Lower leg skin (tissue), 4 donors: ENCODE measurements around the gene SMIM3. TPM values are rescaled to one million over a fixed set of nuclear protein-coding genes. Genes with fewer than 3 reads are reported as not detected.

Experiments
- DNase-seq, 2 donors: peaks; one replicate each; pipeline ENCODE4 v3.0.0-alpha.2; 2019; ENCODE audit warnings: low spot score in 2 of 2
- H3K4me3 ChIP-seq: fragments of 200-600 bp; sonication (generic); 2 replicates; pipeline ENCODE4 v1.5.1; 2017; ENCODE audit warnings: mild to moderate bottlenecking, low read depth; ENCODE audit not compliant: poor library complexity, severe bottlenecking
- POLR2A ChIP-seq, 2 donors: fragments of 450-650 bp; IDR thresholded peaks; one replicate each; pipeline ENCODE4 v1.6.1; 2016 to 2017; ENCODE audit warnings: antibody characterized with exemption in 2 of 2, mild to moderate bottlenecking in 1 of 2, moderate library complexity in 1 of 2
- WGBS, 2 donors: methylation state at CpG; one replicate each; pipeline ENCODE4 v1.1.5; 2018; 5-methylcytosine and 5-hydroxymethylcytosine counted together
- intact Hi-C: fragments of 100-400 bp; cut with DNase I; formaldehyde crosslinking; loops from one replicate; pipeline ENCODE4 v1.15.0; 2023; ENCODE audit warnings: low total_unique reads
- total RNA-seq, 4 donors: library from RNA; depleted of rRNA; stranded (reverse); fragments of >200 nt; gene quantifications; one replicate each; pipeline ENCODE4 v1.1.0, GENCODE V29; 2016
- TF ChIP-seq, protein P1 (sequence below), 3 donors: fragments of 450-650 bp; IDR thresholded peaks; one replicate each; pipeline ENCODE4 v1.5.1; 2016; ENCODE audit warnings: antibody characterized with exemption in 3 of 3, mild to moderate bottlenecking in 3 of 3, moderate library complexity in 2 of 3

Gene SMIM3
- total RNA-seq, 4 donors from 2014 or later, result 6.2 to 17.6 (median 9.2) TPM

DNA sequence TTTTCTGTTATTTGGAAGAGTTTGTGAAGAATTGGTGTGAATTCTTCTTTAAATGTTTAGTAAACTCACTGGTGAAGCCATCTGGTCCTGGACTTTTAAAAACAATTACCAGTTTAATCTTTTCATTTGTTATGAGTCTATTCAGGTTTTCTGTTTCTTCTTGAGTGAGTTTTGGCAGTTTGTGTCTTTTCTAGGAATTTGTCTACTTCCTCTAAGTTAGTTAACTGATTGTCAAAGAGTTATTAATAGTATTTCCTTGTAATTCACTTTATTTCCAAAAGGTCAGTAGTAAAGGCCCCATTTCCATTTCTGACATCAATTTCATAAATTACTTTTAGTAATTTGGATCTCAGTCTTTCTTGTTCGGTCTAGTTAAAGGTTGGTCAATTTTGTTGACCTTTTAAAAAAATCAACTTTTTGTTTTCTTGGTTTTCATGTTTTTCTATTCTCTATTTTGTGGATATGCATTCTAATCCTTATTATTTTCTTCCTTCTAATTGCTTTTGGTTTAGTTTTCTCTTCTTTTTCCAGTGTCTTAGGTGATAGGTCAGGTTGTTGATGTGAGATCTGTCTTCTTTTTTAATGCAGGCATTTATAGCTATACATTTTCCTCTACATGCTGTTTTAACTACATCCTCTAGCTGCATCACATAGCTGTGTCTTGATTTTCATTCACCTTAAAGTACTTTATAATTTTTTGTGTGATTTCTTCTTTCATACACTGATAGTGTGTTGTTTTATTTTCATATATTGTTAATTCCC is 7.3 kb upstream of the SMIM3 start:
- intact Hi-C loops, result no loop called here
- WGBS, 2 donors, result 81 to 88% methylated on average over 1 of the region's 1 CpG
- TF ChIP-seq, protein P1, sequence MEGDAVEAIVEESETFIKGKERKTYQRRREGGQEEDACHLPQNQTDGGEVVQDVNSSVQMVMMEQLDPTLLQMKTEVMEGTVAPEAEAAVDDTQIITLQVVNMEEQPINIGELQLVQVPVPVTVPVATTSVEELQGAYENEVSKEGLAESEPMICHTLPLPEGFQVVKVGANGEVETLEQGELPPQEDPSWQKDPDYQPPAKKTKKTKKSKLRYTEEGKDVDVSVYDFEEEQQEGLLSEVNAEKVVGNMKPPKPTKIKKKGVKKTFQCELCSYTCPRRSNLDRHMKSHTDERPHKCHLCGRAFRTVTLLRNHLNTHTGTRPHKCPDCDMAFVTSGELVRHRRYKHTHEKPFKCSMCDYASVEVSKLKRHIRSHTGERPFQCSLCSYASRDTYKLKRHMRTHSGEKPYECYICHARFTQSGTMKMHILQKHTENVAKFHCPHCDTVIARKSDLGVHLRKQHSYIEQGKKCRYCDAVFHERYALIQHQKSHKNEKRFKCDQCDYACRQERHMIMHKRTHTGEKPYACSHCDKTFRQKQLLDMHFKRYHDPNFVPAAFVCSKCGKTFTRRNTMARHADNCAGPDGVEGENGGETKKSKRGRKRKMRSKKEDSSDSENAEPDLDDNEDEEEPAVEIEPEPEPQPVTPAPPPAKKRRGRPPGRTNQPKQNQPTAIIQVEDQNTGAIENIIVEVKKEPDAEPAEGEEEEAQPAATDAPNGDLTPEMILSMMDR (IDR thresholded peaks at IDR 0.05), result no peak
- TF ChIP-seq POLR2A (IDR thresholded peaks at IDR 0.05), result no peak
- no peak overlapping the region for H3K4me3 ChIP-seq
- no peak for DNase-seq

DNA sequence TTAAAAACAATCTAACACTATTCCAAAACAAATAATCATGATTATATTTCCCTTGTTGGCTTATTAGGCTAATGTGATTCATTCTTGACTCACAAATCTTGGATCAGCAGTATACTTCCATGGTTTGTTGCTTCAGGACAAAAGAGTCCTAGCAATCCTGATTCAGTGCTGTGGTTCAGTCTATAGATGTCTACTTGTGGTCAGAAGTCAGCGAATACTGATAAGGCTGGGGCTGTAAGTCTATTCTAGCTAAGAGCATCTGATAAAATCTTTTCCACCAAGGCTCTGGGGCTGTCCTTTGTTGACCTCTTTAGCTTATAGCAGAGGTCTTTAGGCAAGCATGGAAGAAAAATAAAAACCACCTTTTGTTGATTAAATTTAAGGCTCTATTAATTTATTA is 4.4 kb upstream of the SMIM3 start:
- DNase-seq, result no peak
- WGBS, 2 donors, result 53 to 57% methylated on average over 1 of the region's 1 CpG
- TF ChIP-seq, protein P1 (IDR thresholded peaks at IDR 0.05), result no peak
- TF ChIP-seq POLR2A (IDR thresholded peaks at IDR 0.05), result no peak
- intact Hi-C loops, result no loop called here
- H3K4me3 ChIP-seq, result no peak overlapping the region

DNA sequence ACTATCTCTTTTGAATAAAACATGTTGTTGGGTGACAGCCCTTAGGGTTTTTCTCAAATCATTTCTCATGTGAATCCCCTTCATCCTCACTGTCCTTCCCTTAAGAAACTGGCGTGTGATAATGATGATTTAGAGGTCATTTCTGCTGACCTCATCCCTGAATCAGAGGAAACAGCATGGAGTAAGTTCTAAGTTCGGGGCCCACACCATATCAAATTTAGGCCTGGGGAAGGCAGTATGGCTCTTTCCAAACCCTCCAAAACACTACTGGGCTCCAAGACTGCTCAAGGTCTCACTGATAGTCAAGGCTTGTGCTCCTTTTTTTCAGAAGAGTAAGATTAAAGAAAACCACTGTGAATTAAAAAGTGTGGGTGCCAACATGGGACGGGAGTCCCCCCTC is 872 bp upstream of the SMIM3 start:
- intact Hi-C loops, result no loop called here
- 64 to 77% methylated on average over 3 of the region's 3 CpGs for WGBS, 2 donors
- no peak overlapping the region for H3K4me3 ChIP-seq
- DNase-seq, result no peak
- TF ChIP-seq, protein P1 (IDR thresholded peaks at IDR 0.05), result no peak
- TF ChIP-seq POLR2A (IDR thresholded peaks at IDR 0.05), result no peak

DNA sequence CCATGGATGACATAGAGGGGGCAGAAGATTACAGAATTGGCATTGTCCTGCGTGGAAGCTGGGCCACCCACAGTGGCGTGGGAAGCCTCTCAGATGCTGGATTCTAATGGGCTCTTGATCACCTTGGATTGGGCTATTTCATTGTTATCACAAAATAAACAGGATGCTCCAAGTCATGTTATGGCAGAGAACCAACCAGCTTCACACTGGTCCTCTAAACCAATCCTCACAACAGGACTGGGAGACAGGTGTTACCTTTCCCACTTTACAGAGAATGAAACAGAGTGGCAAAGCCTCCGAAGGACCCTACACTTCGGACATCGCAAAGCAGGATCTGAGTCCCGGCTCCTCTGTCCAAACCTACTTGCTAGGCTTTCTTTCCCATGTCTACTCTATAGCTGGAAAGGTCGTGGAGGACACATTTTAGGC is 455 bp upstream of the SMIM3 start:
- 27 to 30% methylated on average over 7 of the region's 7 CpGs for WGBS, 2 donors
- peak overlapping the region; percentile 68 for H3K4me3 ChIP-seq
- DNase-seq, result no peak
- no peak for TF ChIP-seq POLR2A (IDR thresholded peaks at IDR 0.05)
- TF ChIP-seq, protein P1 (IDR thresholded peaks at IDR 0.05), result no peak
- intact Hi-C loops, result no loop called here

DNA sequence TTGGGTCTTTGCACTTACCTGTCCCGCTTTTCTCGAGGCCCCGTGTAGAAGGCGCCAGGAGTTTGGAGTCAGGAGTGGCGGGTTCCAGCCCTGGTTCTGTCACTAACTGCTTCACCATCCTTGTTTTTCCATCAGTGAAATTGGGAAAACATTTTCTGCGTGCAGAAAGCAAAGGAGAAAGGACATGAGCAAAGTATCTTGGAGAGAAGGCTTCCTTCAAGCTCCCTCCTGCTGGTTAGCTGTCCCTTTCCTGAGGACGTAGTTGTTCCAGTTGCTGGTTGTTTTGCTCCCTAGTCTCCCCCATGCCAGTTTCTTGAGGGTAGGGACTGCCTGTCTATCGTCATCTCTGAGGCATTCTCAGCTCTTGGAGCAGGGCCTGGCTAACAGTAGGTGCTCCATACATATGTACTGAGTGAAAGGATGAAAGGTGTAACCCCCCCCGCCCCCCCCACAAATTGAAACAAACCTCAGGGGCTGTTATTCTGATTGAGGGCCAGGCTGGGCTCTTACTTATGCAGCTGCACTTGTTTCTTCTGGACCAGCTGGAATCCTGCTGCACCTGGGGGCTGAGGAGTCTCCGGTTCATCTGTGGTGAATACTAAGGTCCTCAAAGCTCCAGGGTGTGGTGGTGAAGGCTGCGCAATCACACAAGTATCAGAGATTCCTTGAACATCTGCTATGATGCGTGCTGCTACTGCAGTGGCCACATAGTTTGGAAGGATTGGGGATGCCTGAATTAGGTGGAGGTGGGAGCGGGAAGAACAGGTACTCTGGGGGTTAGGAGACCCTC is 1.0 kb downstream of the SMIM3 start:
- intact Hi-C loops, result no loop called here
- WGBS, 2 donors, result 43 to 44% methylated on average over 13 of the region's 13 CpGs
- no peak for DNase-seq

More for the DNA sequence above, 1.0 kb downstream of the SMIM3 start:
- H3K4me3 ChIP-seq, result peak overlapping the region; percentile 68
- TF ChIP-seq, protein P1 (IDR thresholded peaks at IDR 0.05), result no peak
- TF ChIP-seq POLR2A (IDR thresholded peaks at IDR 0.05), result no peak
